Hepatic stellate cell (primary cell): ENCODE measurements around the gene TLDC2.

ENCODE experiments used
- DNase-seq: peaks from one replicate; pipeline ENCODE4 v3.0.0; 2011; ENCODE audit warnings: low spot score

Gene TLDC2

GRCh38 chr20:36849333-36850065 is 26.4 kb upstream of the TLDC2 start:
- DNase-seq, result no peak

GRCh38 chr20:36850759-36851158 is 25.2 kb upstream of the TLDC2 start:
- DNase-seq, result no peak

- no peak for DNase-seq
Observed at GRCh38 chr20:36851490-36851889, 24.4 kb upstream of the TLDC2 start.

- no peak for DNase-seq
Observed at GRCh38 chr20:36852187-36852586, 23.8 kb upstream of the TLDC2 start.

- DNase-seq, result no peak
Observed at GRCh38 chr20:36854348-36855240, 21.3 kb upstream of the TLDC2 start.

- no peak for DNase-seq
Observed at GRCh38 chr20:36855241-36855657, 20.7 kb upstream of the TLDC2 start.

GRCh38 chr20:36856195-36856594 is 19.7 kb upstream of the TLDC2 start:
- DNase-seq, result no peak

- DNase-seq, result no peak
Observed at GRCh38 chr20:36856691-36857635, 19.0 kb upstream of the TLDC2 start.

GRCh38 chr20:36859282-36859555 is 16.7 kb upstream of the TLDC2 start:
- no peak for DNase-seq

GRCh38 chr20:36859700-36860330 is 16.1 kb upstream of the TLDC2 start:
- DNase-seq, result no peak

- no peak for DNase-seq
Observed at GRCh38 chr20:36860339-36860738, 15.6 kb upstream of the TLDC2 start.

- DNase-seq, result no peak
Observed at GRCh38 chr20:36860811-36861624, 14.9 kb upstream of the TLDC2 start.

GRCh38 chr20:36861625-36861874 is 14.4 kb upstream of the TLDC2 start:
- no peak for DNase-seq

GRCh38 chr20:36861875-36862801 is 13.8 kb upstream of the TLDC2 start:
- peak; percentile 95 for DNase-seq

- DNase-seq, result no peak
Observed at GRCh38 chr20:36862857-36863668, 12.9 kb upstream of the TLDC2 start.

- DNase-seq, result no peak
Observed at GRCh38 chr20:36865076-36865860, 10.7 kb upstream of the TLDC2 start.

- no peak for DNase-seq
Observed at GRCh38 chr20:36865861-36866149, 10.1 kb upstream of the TLDC2 start.

GRCh38 chr20:36866164-36866563 is 9.8 kb upstream of the TLDC2 start:
- DNase-seq, result no peak
